GM23338 (cell line): Measurements from ENCODE around the gene UNC5C. TPM values are rescaled to one million over a fixed set of nuclear protein-coding genes. Genes with fewer than 3 reads are reported as not detected.

Experiments used
- ATAC-seq: fragments of 200-7000 bp; cut with Tn5 transposase; 3 replicates; pipeline ENCODE4 v1.9.1; 2020
- DNase-seq: peaks from one replicate; pipeline ENCODE4 v3.0.0-alpha.2; 2015; ENCODE audit warnings: low spot score
- H2AFZ ChIP-seq: fragments of 200-600 bp; sonication (generic); 2 replicates; pipeline ENCODE4 v1.8.0; 2016; ENCODE audit warnings: antibody characterized with exemption, mild to moderate bottlenecking, moderate library complexity
- H3F3A ChIP-seq: fragments of 200-600 bp; sonication (generic); replicated peaks from 2 replicates; pipeline ENCODE4 v1.8.0; 2017; ENCODE audit warnings: antibody characterized with exemption, mixed run types, low read depth
- H3K27ac ChIP-seq: fragments of 200-600 bp; sonication (generic); 2 replicates; pipeline ENCODE4 v1.6.1; 2016; ENCODE audit warnings: low read depth
- H3K27me3 ChIP-seq: fragments of 200-600 bp; sonication (generic); 2 replicates; pipeline ENCODE4 v1.8.0; 2016; ENCODE audit warnings: mild to moderate bottlenecking, mixed run types, moderate library complexity; ENCODE audit not compliant: insufficient read depth
- H3K36me3 ChIP-seq: fragments of 200-600 bp; sonication (generic); 2 replicates; pipeline ENCODE4 v1.8.0; 2016; ENCODE audit warnings: mild to moderate bottlenecking; ENCODE audit not compliant: insufficient read depth
- H3K4me1 ChIP-seq: fragments of 200-600 bp; sonication (generic); 2 replicates; pipeline ENCODE4 v1.8.0; 2016; ENCODE audit warnings: mild to moderate bottlenecking, moderate library complexity; ENCODE audit not compliant: insufficient read depth
- H3K4me2 ChIP-seq: fragments of 200-600 bp; sonication (generic); 2 replicates; pipeline ENCODE4 v1.7.1; 2017; ENCODE audit warnings: mixed run types
- H3K4me3 ChIP-seq: fragments of 200-600 bp; sonication (generic); 2 replicates; pipeline ENCODE4 v1.6.1; 2016; ENCODE audit warnings: mixed run types
- H3K79me2 ChIP-seq: fragments of 200-600 bp; sonication (generic); replicated peaks from 2 replicates; pipeline ENCODE4 v1.8.0; 2017; ENCODE audit warnings: mild to moderate bottlenecking; ENCODE audit not compliant: insufficient read depth
- H3K9me2 ChIP-seq: fragments of 200-600 bp; sonication (generic); 2 replicates; pipeline ENCODE4 v1.8.0; 2017; ENCODE audit not compliant: insufficient read depth
- H4K20me1 ChIP-seq: fragments of 200-600 bp; sonication (generic); replicated peaks from 2 replicates; pipeline ENCODE4 v1.8.0; 2017; ENCODE audit warnings: mild to moderate bottlenecking; ENCODE audit not compliant: insufficient read depth
- H3K27ac Mint-ChIP-seq: 2 replicates; pipeline ENCODE4 v1.8.0; 2020; ENCODE audit warnings: inconsistent platforms, mild to moderate bottlenecking, moderate library complexity, mixed read lengths
- H3K27me3 Mint-ChIP-seq: 3 replicates; pipeline ENCODE4 v1.8.0; 2022; ENCODE audit warnings: low read depth, mild to moderate bottlenecking, moderate library complexity, mixed read lengths, inconsistent platforms; ENCODE audit not compliant: insufficient read depth, poor library complexity
- H3K36me3 Mint-ChIP-seq: 3 replicates; pipeline ENCODE4 v1.8.0; 2021; ENCODE audit warnings: low read depth, mild to moderate bottlenecking, inconsistent platforms, moderate library complexity, mixed read lengths
- H3K4me1 Mint-ChIP-seq: 3 replicates; pipeline ENCODE4 v1.8.0; 2020; ENCODE audit warnings: mild to moderate bottlenecking, inconsistent platforms, mixed read lengths
- H3K4me3 Mint-ChIP-seq: 3 replicates; pipeline ENCODE4 v1.8.0; 2021; ENCODE audit warnings: moderate library complexity, mild to moderate bottlenecking, inconsistent platforms, mixed read lengths
- H3K9me3 Mint-ChIP-seq: 3 replicates; pipeline ENCODE4 v1.8.0; 2020; ENCODE audit warnings: moderate library complexity, mild to moderate bottlenecking, inconsistent platforms, mixed read lengths
- EZH2 ChIP-seq: fragments of 200-600 bp; sonication (generic); IDR thresholded peaks from one replicate; pipeline ENCODE4 v1.8.0; 2017; ENCODE audit warnings: antibody characterized with exemption, mild to moderate bottlenecking, low read depth; ENCODE audit not compliant: unreplicated experiment
- EZH2phosphoT487 ChIP-seq: fragments of 200-600 bp; sonication (generic); IDR thresholded peaks from one replicate; pipeline ENCODE4 v1.8.1; 2018; ENCODE audit warnings: antibody characterized with exemption; ENCODE audit not compliant: unreplicated experiment
- POLR2AphosphoS5 ChIP-seq: IDR thresholded peaks from 2 replicates; pipeline ENCODE4 v1.6.1; 2016; ENCODE audit warnings: antibody characterized with exemption, low read depth
- STAT1 ChIP-seq: IDR thresholded peaks from one replicate; pipeline ENCODE4 v1.6.1; 2016; ENCODE audit warnings: antibody characterized with exemption; ENCODE audit not compliant: unreplicated experiment
- ZNF114 ChIP-seq: fragments of 250-450 bp; sonication (Bioruptor Pico); IDR thresholded peaks from 2 replicates; pipeline ENCODE4 v1.5.0; 2020; ENCODE audit warnings: mild to moderate bottlenecking, moderate library complexity
- ZNF331 ChIP-seq: fragments of 250-450 bp; sonication (Bioruptor Pico); IDR thresholded peaks from 2 replicates; pipeline ENCODE4 v1.5.0; 2020; ENCODE audit warnings: low read depth, mild to moderate bottlenecking, moderate library complexity
- polyA plus RNA-seq: library from polyadenylated mRNA; unstranded; fragments of >200 nt; fragmentation: Nextera tagmentation; extraction: Ambion mirVana; gene quantifications from 2 replicates; pipeline ENCODE4 v1.2.1, GENCODE V29; 2016
- total RNA-seq: library from RNA; depleted of rRNA; stranded (reverse); fragments of >200 nt; shearing (Covaris generic); gene quantifications from 2 replicates; pipeline ENCODE4 v1.2.3, GENCODE V29; 2014
- TF ChIP-seq, protein P1 (sequence below): IDR thresholded peaks from one replicate; pipeline ENCODE4 v1.6.1; 2018; ENCODE audit warnings: antibody characterized with exemption; ENCODE audit not compliant: unreplicated experiment
- TF ChIP-seq, protein P2 (sequence below), 2 experiments: fragments of 200-600 bp in 1 of 2; sonication (generic) in 1 of 2; conservative IDR thresholded peaks; 2 replicates each; pipeline versions ENCODE4 v1.5.1 to v1.6.1; 2016 to 2017; ENCODE audit warnings: antibody characterized with exemption in 2 of 2, low read depth in 2 of 2, mild to moderate bottlenecking in 2 of 2, moderate library complexity in 1 of 2

UNC5C gene
- total and polyA plus RNA-seq, 2 experiments from 2014 or later = 0.08 to 0.21 TPM

DNA sequence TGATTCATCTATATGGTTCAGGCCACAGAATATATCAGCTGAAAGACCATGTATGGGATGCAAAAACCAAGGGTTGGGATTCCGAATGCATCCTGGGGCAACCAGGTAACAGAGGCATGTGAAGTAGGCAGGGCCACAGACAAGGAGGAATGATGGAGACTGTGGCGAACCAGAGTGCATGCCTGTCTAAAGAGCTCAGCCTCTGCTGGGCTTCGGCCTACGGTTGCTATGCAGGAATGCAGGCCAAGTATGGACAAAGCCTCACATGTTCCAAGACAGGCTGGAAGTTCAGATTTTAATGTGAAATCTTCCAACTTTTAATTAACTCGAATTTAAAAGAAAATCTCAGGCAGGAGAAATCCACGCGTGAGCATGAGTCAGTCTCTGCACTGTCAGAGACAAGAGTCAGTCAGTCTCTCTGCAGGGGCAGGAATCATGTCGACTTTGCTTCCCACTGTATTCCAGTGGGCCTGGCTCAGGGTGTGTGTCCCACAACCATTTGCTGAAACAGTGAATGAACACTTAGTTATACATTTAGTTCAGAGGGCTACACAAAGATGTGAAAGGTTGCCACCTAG is 344.4 kb downstream of the UNC5C start:
- Histone ChIP-seq H3K27me3 (no peaks in the 10 kb centered on the region), H3K36me3 (no peaks in the 10 kb centered on the region), H4K20me1 (no peaks in the 10 kb centered on the region), H3K4me2 (no peak overlapping the region), H3K4me1 (peaks cover 2% of the 10 kb centered on the region; the same call in 1 of the 2 replicates), H3F3A (no peaks in the 10 kb centered on the region), H2AFZ (peak overlapping the region; percentile 54), H3K9me2 (peaks cover 3% of the 10 kb centered on the region; the same call in 1 of the 2 replicates), H3K79me2 (no peaks in the 10 kb centered on the region), H3K27ac (no peak overlapping the region), H3K4me3 (no peak overlapping the region)
- H3K9me3 Mint-ChIP-seq = no peaks in the 10 kb centered on the region
- H3K27me3 Mint-ChIP-seq = peaks cover 9% of the 10 kb centered on the region
- no peaks in the 10 kb centered on the region for H3K36me3 Mint-ChIP-seq
- no peak overlapping the region for H3K27ac Mint-ChIP-seq
- ATAC-seq = peak; percentile 73
- TF ChIP-seq EZH2 (no peak), EZH2phosphoT487 (no peak), POLR2AphosphoS5 (no peak), ZNF114 (CRISPR knock-in tag) (no peak)
- TF ChIP-seq, protein P1, sequence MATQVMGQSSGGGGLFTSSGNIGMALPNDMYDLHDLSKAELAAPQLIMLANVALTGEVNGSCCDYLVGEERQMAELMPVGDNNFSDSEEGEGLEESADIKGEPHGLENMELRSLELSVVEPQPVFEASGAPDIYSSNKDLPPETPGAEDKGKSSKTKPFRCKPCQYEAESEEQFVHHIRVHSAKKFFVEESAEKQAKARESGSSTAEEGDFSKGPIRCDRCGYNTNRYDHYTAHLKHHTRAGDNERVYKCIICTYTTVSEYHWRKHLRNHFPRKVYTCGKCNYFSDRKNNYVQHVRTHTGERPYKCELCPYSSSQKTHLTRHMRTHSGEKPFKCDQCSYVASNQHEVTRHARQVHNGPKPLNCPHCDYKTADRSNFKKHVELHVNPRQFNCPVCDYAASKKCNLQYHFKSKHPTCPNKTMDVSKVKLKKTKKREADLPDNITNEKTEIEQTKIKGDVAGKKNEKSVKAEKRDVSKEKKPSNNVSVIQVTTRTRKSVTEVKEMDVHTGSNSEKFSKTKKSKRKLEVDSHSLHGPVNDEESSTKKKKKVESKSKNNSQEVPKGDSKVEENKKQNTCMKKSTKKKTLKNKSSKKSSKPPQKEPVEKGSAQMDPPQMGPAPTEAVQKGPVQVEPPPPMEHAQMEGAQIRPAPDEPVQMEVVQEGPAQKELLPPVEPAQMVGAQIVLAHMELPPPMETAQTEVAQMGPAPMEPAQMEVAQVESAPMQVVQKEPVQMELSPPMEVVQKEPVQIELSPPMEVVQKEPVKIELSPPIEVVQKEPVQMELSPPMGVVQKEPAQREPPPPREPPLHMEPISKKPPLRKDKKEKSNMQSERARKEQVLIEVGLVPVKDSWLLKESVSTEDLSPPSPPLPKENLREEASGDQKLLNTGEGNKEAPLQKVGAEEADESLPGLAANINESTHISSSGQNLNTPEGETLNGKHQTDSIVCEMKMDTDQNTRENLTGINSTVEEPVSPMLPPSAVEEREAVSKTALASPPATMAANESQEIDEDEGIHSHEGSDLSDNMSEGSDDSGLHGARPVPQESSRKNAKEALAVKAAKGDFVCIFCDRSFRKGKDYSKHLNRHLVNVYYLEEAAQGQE = no peak
- TF ChIP-seq, protein P2, sequence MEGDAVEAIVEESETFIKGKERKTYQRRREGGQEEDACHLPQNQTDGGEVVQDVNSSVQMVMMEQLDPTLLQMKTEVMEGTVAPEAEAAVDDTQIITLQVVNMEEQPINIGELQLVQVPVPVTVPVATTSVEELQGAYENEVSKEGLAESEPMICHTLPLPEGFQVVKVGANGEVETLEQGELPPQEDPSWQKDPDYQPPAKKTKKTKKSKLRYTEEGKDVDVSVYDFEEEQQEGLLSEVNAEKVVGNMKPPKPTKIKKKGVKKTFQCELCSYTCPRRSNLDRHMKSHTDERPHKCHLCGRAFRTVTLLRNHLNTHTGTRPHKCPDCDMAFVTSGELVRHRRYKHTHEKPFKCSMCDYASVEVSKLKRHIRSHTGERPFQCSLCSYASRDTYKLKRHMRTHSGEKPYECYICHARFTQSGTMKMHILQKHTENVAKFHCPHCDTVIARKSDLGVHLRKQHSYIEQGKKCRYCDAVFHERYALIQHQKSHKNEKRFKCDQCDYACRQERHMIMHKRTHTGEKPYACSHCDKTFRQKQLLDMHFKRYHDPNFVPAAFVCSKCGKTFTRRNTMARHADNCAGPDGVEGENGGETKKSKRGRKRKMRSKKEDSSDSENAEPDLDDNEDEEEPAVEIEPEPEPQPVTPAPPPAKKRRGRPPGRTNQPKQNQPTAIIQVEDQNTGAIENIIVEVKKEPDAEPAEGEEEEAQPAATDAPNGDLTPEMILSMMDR (conservative IDR thresholded peaks at IDR 0.05; ENCODE audit: low read depth in 2 of 2) = no peak
- no peak overlapping the region for H3K4me3 Mint-ChIP-seq
- DNase-seq = peak; percentile 21
- H3K4me1 Mint-ChIP-seq = peaks cover under 1% of the 10 kb centered on the region; the same call in 2 of the 3 replicates

DNA sequence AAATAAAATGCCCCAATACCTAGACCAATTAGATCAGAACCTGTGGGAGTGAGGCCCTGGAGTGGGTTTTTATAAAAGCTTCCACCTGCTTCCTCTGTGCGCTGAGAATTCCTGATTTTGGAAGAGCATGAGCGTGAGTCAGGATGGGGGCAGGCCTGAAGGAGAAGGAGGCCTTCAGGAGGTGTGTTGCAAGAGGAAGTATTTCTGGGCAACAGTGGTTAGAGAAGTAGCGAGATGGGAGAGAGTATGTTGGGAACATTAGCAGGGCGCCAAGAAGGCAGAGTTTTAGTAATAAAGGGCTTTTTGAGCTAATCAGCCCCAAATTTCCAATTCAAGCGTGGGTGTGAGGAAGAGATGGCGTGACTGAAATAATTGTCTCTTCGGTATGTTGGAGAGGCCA is 349.8 kb downstream of the UNC5C start:
- DNase-seq (no peak), ATAC-seq (no peak)
- no peaks in the 10 kb centered on the region for H3K4me1 ChIP-seq
- no peaks in the 10 kb centered on the region for H3K9me3 Mint-ChIP-seq
- H3K9me2 ChIP-seq = 0 out of 2 replicates have a peak, but pooled peaks cover 4% of the 10 kb centered on the region
- no peak overlapping the region for H3K27ac Mint-ChIP-seq
- no peak overlapping the region for H3K27ac ChIP-seq
- H3K36me3 Mint-ChIP-seq = no peaks in the 10 kb centered on the region
- H3K27me3 ChIP-seq = no peaks in the 10 kb centered on the region
- no peak overlapping the region for H3K4me3 ChIP-seq
- no peak overlapping the region for H2AFZ ChIP-seq
- H3F3A ChIP-seq = no peaks in the 10 kb centered on the region
- no peaks in the 10 kb centered on the region for H3K36me3 ChIP-seq
- no peak overlapping the region for H3K4me3 Mint-ChIP-seq
- peaks cover 10% of the 10 kb centered on the region for H3K27me3 Mint-ChIP-seq
- no peaks in the 10 kb centered on the region for H3K79me2 ChIP-seq
- no peaks in the 10 kb centered on the region; the same call in 1 of the 3 replicates for H3K4me1 Mint-ChIP-seq
- no peak overlapping the region for H3K4me2 ChIP-seq
- H4K20me1 ChIP-seq = no peaks in the 10 kb centered on the region; the same call in 1 of the 2 replicates
- TF ChIP-seq, protein P2 (conservative IDR thresholded peaks at IDR 0.05; ENCODE audit: low read depth in 2 of 2) = no peak
- TF ChIP-seq ZNF114 (CRISPR knock-in tag) (no peak), ZNF331 (no peak), POLR2AphosphoS5 (no peak), STAT1 (no peak)
